Fibroblast of skin of right biceps (primary cell): ENCODE results near the gene SH3GL3.

Experiments used
- DNase-seq: peaks from one replicate; pipeline ENCODE4 v3.0.0-alpha.2; 2013

The SH3GL3 gene

DNA sequence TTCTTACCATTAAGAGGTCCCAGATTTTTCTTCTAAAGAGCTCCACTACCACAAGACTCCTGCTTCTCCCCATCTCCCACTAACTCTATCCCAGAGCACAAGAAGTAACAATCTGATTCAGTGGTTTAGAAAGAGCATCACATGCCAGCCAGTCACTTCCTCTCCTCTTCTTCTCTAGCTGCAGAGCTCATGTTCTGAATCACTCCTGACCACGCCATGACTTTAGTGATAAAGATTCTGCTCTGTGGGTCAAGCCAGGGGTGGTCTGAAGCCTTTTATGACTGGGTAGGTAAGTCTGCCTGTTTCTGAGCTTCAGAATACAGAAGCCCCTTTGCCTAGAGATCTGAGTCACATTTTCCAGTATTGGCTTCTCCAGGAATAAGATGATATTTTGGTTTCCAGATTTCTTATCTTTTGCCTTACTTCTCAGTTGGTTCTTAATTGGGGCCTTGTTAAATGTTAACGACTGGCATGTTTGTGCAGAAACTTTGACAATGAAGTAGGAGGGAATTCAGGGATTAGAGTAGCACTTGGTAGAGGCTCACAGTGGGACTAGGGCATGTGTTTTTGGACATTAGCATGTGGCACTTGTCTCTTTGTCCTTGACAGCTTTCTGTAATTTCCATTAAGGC is 179.1 kb downstream of the SH3GL3 start:
- peak; percentile 67 for DNase-seq

DNA sequence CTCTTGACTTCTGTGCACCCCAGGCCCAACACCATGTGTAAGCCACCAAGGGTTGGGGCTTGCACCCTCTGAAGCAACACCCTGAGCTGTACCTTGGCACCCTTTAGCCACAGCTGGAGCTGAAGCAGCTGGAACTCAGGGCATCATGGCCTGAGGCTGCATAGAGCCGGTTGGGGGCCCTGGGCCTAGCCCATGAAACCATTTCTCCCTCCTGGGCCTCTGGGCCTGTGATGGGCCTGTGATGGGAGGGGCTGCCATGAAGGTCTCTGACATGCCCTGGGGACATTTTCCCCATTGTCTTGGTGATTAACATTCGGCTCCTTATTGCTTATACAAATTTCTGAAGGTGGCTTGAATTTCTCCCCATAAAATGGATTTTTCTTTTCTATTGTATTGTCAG is 184.4 kb downstream of the SH3GL3 start:
- DNase-seq, result no peak

DNA sequence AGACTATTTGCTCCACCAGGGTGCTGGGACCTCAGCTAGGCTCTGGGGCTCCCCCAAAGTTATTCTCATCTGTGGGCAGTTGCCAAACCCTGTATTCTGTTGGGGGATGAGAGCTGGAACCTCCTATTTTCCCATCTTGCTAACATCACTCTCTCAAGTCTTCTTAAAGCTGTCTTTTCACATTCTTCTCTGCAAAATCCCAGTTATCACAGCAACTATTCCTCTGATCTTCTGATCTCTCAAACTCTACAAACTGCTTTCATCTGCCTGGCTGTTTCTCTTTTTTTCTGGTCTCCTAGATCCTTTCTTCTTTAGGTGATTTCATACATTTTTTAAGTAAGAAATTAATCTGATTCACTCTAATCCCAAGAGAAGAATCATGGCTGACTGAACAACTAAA is 196.1 kb downstream of the SH3GL3 start:
- no peak for DNase-seq

DNA sequence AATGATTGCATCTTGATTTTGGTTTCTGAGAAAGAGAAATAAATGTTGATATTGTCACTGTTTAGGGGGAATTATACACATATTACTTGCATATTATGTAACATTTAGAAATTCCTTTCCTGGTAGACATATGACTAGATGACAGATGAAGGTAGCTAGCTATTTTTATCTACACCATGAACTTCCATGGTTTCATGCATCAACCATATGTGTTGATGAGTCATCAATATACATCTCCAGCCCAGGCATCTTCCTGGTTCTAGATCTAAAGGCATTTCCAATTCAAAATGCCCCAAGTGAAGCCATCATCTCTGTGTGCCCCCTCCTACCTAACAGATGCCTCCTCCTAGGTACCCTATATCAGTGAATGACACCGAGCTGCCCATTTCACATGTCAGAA is 197.3 kb downstream of the SH3GL3 start:
- DNase-seq, result peak; percentile 13

DNA sequence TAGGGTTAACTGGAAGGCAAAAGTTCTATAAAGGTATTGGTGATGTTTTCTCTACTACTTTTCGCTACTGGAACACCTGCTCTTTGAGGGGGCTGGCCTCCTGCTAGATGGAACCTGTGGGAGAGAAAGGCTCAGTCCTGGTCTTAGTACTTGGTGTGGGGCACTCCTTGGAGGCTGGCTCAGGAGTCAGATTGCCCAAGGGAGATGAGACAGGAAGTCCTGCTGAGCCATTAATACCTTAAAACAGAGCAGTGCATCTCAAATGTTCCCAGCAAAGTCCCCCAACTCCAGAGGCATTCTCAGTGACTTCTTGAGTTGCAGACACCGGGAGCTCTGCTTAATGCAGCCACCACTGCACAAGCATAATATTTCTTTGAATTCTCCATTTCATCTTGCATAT is 203.7 kb downstream of the SH3GL3 start:
- DNase-seq, result no peak

DNA sequence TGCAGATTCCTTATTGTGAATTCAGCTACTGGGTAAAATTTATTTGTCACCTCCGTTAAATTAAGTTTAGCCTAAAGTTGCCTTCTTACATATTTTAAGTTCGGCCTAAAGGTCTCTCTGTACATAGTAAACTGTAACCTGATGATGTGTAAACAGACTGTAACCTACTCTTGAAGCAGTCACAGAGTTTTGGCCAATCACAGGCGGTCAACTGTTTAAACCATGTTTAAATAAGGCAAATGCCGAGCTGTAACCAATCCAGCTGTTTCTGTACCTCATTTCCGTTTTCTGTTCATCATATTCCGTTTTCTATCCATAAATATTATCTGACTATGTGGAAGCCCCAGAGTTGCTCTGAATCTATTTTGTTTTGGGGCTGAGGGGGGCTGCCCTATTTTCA is 204.4 kb downstream of the SH3GL3 start:
- DNase-seq, result no peak

DNA sequence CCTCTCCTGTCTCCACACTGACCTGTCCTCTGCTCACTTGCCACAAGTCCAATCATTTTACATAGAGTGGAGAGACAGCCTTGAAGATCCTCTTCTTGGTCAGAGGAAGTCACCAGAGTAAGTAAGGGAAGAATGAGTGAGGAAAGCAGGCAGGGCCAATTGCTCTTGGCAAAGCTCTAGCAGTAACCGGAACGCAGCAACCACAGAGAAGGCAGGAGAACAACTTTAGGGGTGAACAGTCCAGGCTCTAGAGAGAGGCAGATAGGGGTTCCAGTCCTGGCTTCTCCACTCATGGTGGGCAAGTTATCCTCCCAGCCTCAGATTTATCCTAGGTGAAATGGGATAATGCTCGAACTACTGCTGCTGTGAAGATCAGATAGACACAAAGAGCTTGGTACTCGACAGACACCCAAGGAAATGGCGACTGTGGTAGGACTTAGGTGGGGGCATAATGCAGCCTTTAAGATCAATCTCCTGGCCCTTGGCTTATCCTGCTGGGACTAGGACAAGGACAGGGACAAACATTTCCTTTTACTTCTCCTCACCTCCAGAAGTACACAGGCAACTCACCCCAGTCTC is 205.6 kb downstream of the SH3GL3 start:
- no peak for DNase-seq

DNA sequence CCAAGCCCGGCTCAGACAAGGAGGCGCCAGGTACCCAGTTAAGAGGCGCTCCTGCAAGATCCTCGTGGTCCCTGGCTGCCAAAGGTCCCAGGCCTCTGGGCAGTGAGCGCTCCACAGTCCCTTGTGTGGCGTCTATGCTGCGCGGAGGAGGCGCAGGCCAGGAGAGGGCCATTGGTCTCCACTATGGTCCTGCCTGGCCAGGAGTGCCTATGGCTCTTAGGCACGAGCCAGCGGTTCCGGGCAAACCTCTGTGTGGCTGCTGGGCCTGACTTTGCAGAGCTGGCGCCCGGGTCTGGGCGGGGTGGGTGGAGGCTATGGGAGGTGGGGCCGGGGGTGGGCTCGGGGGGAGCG is 206.1 kb downstream of the SH3GL3 start:
- DNase-seq, result no peak

DNA sequence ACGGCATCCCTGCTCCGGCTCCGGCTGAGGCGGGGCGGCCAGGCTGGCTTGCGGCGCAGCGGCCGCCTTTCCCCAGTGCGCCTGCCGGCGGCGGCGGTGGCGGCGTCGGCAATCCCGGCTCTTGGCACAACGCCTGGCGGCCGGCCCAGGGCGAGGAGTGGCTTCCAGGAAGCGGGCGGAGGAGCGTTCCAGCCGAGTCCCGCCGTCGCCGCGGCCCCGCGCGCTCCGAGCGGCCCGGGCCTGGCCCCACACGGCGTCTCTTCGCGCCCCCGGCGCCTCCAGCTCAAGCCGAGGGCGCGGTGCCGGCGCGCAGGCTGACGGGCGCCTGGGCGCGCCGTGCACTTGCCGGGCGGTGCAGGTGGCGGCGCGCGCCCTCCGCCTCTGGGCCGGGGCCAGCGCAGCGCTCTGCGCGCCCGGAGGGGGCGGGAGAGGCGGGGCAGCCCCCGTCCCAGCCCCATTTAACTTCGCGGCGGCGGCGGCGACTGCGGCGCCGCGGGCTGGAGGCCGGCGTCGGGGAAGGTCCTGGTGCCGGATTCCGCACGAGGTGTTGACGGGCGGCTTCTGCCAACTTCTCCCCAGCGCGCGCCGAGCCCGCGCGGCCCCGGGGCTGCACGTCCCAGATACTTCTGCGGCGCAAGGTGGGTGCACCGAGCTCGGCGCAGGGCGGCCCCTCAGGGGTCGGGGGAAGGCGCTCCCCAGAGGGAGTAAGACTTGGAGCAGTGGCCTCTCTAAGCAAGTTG is 206.7 kb downstream of the SH3GL3 start, which contains the start of gene ADAMTSL3:
Gene ADAMTSL3 (plus strand): TSS at position 485 of the 740 bp plus-strand sequence. CDS start 1,639 bp downstream, outside the sequence.
- DNase-seq, result peak; percentile 67

DNA sequence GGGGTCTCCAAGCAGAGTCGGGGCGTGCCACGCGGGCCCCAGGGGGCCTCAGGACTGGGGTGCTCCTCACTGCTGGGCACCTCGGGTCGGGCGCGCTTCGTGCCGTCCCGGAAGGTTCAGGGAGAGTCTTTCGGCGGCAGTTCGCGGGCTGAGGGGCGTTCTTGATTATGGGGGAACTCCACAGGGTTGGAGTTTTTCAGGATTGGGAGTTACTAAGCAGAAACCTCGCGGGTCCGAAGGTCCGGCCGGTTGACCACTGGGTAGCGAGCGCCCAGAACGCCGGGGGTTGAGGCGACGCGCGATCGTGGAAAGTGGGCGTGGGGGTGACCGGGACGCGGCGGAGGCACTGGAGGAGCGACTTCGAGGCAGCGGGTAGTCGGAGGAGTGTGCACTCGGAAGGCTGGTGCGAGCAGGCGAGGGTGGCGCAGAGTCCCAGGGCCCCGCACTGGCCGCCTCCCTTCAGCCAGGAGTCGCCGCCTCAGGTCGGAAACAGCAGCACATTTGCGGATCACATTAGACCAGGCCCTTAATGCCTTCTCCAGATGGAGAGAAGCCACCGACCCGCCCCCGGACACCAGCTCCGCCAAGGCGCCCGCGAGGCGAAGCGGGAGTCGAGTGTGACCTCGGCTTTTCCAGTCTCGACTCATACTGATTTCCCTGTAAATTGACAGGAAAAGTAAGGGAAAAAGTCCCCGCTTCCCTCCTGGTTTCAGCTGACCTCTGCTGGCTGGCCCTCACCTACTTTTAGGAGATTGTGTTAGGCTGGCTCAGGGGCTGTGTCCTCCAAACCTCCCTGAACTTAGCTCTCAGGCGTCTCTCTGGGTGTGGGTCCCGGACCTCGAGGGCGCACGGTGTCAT is 207.5 kb downstream of the SH3GL3 start:
- DNase-seq, result no peak

DNA sequence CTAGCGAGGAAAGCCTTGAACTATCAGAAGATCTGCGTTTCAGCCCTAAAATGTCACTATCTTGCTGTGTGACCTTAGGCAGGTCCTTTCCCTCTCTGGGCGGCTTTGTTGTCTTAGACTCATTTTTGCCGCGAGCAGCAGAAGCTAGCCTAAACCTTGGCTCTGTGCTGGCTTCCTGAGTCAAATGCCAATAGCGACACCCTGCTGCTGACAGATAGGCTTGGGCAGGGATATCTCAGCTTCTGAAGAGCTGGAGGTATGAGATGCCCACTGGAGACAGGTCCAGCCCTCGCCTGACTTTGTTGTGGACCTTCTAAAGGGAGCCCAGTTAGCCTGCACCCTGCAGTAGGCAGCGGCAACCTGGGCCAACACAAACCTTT is 208.1 kb downstream of the SH3GL3 start:
- no peak for DNase-seq

DNA sequence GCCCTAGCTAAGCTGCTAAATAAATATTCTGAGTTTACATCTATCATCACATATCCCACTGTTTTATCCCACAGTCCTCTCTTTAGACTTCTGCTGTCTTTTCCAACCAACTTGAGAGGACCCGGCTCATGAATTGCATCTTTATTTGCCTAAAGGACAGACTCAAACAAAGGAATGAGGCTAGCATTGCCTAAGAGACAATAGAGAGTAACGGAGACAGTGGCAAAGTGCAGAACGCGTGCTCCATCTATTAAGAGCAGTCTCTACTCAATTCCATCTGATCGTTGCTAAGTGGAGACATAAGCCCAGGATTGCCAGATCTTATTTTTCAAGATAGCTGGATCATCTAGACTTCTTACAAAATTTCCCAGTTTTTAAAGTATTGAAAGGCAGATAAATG is 209.1 kb downstream of the SH3GL3 start:
- DNase-seq, result no peak

DNA sequence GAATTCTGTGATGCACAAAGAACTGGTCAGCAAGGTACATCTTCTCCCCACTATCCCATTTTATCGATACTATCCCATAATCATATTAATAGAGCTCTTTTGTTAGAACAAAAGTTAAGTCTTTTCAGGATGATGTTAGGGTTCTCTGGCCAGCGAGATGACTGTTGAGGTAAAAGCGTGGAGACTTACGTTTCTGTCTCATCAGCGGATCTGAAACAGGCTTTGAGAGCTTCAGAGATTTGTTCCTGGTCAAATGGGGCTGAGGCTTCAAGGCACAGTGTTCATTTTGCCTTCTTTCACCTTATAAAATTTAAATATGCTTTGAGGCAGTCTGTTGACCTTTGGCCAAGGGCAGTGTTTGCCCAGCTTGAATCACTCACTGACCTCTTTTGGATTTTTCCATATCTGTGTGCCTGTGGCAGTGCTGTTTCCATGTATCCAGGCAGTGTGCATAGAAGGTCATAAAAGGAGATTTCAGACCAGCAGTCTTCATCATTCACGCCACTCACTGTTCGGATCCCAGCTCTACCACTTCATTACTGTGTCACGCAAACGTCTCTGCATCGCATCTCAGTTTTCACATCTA is 209.9 kb downstream of the SH3GL3 start:
- no peak for DNase-seq

DNA sequence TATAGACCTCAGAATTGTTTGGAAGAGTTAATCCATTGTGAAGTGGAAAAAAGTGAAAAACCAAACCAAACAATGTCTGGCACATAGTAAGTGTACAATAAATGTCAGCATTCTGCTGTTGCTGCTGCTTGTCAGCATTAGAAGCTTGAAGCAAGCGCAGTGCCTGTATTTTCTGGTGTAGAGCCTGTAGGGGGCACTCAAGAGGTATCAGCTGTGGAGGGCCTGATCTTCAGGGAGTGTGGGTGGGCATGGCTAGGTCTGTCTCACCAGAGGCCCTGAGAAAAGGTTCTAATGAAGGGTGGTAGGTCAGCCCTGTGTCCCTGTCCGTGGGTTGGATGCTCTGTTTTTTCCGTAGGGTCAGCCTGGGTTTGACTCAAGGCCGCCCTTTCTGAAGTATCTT is 210.4 kb downstream of the SH3GL3 start:
- no peak for DNase-seq

DNA sequence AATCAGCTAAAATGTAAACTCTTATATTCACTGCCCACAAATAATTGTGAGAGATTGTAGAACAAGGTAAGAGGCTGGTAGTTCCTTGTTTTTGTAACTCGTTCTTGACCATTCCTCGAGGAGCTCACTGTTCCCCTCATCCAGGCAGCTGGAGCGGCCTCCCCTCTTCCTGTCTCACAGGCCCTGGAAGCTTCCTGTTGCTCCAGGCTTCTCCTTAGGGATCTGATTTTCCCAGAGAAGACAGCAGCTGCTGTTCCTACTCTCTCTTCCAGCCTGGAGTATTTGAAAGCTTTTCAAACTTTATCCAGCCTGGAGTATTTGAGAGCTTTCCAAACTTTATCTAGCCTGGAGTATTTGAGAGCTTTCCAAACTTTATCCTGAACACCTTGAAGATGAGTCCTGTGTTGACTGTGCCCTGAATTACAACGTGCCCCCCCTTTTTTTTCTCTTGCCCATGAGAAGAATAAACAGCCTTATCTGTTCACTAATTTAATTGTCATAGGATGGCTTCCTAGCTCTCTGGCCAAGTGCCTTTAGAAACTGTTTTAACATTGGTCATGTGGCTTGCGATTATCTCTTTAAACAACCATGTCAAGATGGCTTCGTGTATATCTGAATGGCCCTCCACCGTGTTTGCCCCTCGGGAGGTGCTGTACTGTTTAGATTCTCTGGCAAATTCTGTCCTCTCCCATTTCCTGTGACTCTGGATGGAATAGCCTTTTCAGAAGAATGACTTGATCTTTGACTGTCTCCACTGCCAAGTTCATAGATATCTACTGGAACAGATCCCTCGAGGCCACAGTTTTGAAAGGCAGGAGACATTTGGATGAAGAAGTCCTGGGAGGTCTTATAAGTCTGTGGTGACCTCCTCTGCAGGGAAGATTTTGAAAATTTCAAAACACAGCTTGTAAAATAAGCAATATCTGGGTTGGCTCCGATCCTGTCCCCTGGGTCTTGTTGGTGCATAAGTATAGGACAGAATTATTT is 211.6 kb downstream of the SH3GL3 start:
- no peak for DNase-seq

DNA sequence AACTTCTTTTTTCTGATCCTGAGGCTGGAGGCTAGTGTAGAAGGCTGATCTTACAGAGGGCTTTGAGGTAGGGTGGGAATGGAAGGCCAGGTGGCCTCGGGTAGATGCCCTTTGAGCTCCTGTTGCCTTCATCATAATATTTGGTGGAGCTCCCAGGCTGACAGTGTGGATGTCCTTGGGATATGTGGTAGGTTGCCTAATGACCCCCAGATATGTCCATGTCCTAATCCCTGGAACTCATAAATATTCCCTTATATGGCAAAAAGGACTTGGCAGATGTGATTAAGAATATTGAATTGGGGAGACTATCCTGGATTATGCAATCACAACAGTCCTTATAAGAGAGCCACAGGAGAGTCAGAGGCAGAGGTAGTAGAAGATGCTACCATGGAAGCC is 212.3 kb downstream of the SH3GL3 start:
- DNase-seq, result no peak

DNA sequence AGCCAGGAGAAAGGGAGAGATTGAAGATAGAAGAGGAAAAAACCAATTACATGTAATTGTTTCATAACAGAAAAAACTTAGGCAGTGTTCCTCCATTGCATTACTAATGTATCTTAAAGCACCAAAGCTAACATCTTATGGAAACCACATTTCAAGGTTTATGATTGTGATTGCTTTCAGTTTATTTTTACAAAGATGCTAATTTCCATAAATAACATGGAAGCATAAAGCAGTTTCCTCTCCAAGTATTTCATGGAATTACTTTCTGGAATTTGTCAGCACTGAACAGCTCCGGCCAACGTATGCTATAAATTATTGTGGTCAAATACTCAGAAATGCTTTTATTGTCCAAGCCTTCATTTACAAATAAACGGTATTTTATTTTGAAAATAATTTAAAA is 218.3 kb downstream of the SH3GL3 start:
- no peak for DNase-seq
